Measurements from ENCODE around the gene MAGEA2B. TPM values are rescaled to one million over a fixed set of nuclear protein-coding genes. Genes with fewer than 3 reads are reported as not detected.
"Not testable (repeated sequence)": the region's sequence is repeated elsewhere in the genome, so short reads cannot be mapped to it uniquely, and the experiment has no call there.

The MAGEA2B gene
- total and polyA plus RNA-seq, 8 donors: not detected

DNA sequence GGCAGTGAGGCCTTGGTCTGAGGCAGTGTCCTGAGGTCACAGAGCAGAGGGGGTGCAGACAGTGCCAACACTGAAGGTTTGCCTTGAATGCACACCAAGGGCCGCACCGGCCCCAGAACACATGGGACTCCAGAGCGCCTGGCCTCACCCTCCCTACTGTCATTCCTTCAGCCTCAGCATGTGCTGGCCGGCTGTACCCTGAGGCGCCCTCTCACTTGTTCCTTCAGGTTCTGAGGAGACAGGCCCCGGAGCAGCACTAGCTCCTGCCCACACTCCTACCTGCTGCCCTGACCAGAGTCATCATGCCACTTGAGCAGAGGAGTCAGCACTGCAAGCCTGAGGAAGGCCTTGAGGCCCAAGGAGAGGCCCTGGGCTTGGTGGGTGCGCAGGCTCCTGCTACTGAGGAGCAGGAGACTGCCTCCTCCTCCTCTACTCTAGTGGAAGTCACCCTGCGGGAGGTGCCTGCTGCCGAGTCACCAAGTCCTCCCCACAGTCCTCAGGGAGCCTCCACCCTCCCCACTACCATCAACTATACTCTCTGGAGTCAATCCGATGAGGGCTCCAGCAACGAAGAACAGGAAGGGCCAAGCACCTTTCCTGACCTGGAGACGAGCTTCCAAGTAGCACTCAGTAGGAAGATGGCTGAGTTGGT is 21.6 kb downstream of the MAGEA2B start:
- TF ChIP-seq POLR2A (IDR thresholded peaks at IDR 0.05): no peak
- TF ChIP-seq, protein P1, sequence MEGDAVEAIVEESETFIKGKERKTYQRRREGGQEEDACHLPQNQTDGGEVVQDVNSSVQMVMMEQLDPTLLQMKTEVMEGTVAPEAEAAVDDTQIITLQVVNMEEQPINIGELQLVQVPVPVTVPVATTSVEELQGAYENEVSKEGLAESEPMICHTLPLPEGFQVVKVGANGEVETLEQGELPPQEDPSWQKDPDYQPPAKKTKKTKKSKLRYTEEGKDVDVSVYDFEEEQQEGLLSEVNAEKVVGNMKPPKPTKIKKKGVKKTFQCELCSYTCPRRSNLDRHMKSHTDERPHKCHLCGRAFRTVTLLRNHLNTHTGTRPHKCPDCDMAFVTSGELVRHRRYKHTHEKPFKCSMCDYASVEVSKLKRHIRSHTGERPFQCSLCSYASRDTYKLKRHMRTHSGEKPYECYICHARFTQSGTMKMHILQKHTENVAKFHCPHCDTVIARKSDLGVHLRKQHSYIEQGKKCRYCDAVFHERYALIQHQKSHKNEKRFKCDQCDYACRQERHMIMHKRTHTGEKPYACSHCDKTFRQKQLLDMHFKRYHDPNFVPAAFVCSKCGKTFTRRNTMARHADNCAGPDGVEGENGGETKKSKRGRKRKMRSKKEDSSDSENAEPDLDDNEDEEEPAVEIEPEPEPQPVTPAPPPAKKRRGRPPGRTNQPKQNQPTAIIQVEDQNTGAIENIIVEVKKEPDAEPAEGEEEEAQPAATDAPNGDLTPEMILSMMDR (IDR thresholded peaks at IDR 0.05): no peak
- no peak for TF ChIP-seq POLR2AphosphoS5 (IDR thresholded peaks at IDR 0.05)
- TF ChIP-seq EP300 (IDR thresholded peaks at IDR 0.05): no peak
- no peak for DNase-seq
- no peaks in the 10 kb centered on the region for H3K9me3 ChIP-seq

DNA sequence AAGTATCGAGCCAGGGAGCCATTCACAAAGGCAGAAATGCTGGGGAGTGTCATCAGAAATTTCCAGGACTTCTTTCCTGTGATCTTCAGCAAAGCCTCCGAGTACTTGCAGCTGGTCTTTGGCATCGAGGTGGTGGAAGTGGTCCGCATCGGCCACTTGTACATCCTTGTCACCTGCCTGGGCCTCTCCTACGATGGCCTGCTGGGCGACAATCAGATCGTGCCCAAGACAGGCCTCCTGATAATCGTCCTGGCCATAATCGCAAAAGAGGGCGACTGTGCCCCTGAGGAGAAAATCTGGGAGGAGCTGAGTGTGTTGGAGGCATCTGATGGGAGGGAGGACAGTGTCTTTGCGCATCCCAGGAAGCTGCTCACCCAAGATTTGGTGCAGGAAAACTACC is 22.1 kb downstream of the MAGEA2B start:
- H3K4me1 ChIP-seq; H3K4me3 ChIP-seq; H3K9me3 ChIP-seq; H3K27me3 ChIP-seq; intact Hi-C loops (cut with DNase I; ENCODE audit: low total_unique reads); H3K36me3 ChIP-seq; DNase-seq; H3K27ac ChIP-seq: not testable (repeated sequence)
- WGBS, 5 donors: 79 to 93% (median 87%) methylated on average over 9 to 12 of the region's 12 CpGs

More for the DNA sequence above, 21.6 kb downstream of the MAGEA2B start:
- 60 to 96% (median 91%) methylated on average over 1 to 12 of the region's 12 CpGs for WGBS, 5 donors
- Histone ChIP-seq H3K27ac (no peak overlapping the region), H3K36me3 (no peaks in the 10 kb centered on the region), H3K27me3 (no peaks in the 10 kb centered on the region), H3K4me1 (no peaks in the 10 kb centered on the region), H3K4me3 (no peak overlapping the region)
- intact Hi-C loops (cut with DNase I; ENCODE audit: low total_unique reads): no loop called here

DNA sequence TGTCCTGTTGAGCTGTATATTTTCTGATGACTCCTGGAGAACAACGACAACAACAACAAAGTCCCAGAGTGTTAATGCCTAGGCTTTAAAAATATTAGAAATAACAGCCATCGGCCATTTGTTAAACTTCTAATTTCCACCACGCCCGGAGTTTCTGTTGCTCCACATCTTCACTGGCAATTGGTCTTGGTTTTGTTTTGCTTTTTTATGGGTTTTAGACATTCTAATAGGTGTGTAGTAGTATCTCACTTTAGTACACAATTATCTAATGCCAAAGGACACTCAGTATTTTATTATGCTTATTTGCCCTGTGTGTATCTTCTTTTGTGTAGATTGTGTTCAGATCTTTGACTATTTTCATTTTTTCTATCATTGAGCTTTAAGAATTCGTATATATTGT is 24.1 kb downstream of the MAGEA2B start:
- no peaks in the 10 kb centered on the region for H3K9me3 ChIP-seq
- TF ChIP-seq POLR2AphosphoS5 (IDR thresholded peaks at IDR 0.05) (no peak), EP300 (IDR thresholded peaks at IDR 0.05) (no peak), POLR2A (IDR thresholded peaks at IDR 0.05) (no peak)
- TF ChIP-seq, protein P1 (IDR thresholded peaks at IDR 0.05): no peak
- no peaks in the 10 kb centered on the region for H3K4me1 ChIP-seq
- no peaks in the 10 kb centered on the region for H3K36me3 ChIP-seq
- H3K4me3 ChIP-seq: no peak overlapping the region
- H3K27me3 ChIP-seq: no peaks in the 10 kb centered on the region
- intact Hi-C loops (cut with DNase I; ENCODE audit: low total_unique reads): no loop called here
- WGBS, 5 donors: 76 to 90% (median 81%) methylated on average over 5 of the region's 5 CpGs
- no peak for DNase-seq
- H3K27ac ChIP-seq: no peak overlapping the region

DNA sequence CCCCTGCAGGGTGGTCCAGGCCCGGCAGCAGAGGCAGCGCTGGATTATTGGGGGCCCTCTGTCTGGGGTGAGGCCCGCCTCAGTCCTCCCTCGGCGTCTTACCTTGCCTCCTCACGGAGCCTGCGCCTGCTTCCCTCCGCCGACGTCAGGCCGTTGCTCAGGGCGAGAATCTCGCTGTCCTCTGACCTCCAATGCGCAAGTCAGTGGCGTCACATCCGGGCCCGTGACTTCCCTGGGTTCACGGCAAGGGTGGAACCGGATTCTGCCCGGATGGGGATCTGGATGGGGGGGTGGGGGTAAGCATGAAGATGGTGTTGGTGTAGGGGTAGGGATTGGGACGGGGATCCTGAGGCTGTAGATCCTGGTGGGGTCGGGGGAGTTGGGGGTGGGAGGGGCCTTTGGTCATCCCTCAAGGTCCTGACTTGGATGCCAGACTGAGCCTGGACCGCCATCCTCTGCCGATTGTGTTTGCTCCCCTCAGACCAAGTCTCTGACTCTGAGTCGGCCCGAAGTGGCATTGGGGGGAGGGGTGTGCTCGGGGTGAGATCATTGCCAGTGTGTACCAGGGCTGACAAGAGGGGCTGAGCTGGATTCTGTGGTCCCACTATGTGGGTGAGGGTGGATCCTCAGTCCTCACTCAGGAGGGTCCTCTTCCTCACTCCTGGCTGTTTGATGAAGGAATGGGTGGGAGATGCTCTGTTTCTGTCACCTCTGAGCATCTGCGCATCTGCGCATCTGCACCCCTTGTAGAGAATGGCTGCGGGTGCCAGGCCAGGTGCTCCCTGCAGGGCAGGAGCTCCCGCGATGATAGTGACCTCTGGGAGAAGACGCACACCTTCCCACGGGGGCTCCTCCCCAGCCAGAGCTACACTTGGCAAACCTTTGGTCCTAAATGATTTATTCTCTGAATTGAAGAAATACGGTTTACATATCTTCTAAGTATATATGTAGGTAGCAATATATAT is 39.5 kb downstream of the MAGEA2B start, which contains the start of gene MAGEA2:
MAGEA2 (minus strand) TSS at position 157 of the 965 bp plus-strand sequence. CDS start 2,479 bp downstream, outside the sequence.
- no CpG with 5 or more reads among the region's 35 CpGs for WGBS, 5 donors
- intact Hi-C loops (cut with DNase I; ENCODE audit: low total_unique reads); H3K4me1 ChIP-seq; H3K27ac ChIP-seq; H3K9me3 ChIP-seq; H3K27me3 ChIP-seq; H3K36me3 ChIP-seq; H3K4me3 ChIP-seq; DNase-seq: not testable (repeated sequence)

DNA sequence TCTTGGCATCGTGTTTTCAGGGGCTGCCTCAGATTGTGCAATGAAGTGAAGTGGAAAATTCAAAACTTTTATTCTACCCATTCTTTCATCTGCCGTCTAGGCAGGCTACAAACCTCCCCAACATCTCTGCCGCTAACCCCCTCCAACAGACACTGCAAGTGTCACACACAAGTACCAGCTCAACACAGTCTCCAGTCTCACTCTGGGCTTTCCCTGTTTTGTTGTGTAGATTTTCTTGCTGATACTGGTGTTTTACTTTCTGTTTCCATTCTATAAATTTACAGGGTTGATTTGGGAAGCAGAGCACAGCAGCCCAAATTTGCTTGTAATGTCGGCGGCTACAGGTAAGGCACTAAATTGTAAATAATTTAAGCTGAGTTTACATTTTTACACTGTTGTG is 40.4 kb downstream of the MAGEA2B start:
- intact Hi-C loops (cut with DNase I; ENCODE audit: low total_unique reads): not testable (repeated sequence)
- WGBS, 5 donors: no CpG with 5 or more reads among the region's 5 CpGs

DNA sequence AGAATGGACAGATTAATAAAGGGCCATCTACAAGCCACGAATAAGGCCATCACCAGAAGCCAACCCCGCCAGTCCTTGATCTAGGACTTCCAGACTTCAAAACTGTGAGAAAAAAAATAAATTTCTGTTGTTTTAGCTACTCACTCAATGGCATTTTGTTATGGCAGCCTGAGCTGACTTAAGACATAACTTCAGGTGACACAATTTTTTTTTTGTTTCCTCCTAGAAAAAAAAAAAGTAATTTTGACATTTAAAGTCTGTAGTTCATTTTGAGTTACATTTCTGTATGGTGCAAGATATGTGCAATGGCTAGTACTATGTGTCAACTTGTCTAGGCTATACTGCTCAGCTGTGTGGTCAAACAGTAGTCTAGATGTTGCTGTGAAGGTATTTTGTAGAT is 44.5 kb downstream of the MAGEA2B start, which contains the start of gene CSAG3:
CSAG3 (plus strand) TSS at position 301 of the 400 bp plus-strand sequence.
- H3K4me1 ChIP-seq; H3K27ac ChIP-seq; H3K27me3 ChIP-seq; H3K9me3 ChIP-seq; H3K4me3 ChIP-seq; intact Hi-C loops (cut with DNase I; ENCODE audit: low total_unique reads); DNase-seq; H3K36me3 ChIP-seq: not testable (repeated sequence)
- WGBS, 5 donors: no CpG with 5 or more reads among the region's 2 CpGs

More for the DNA sequence above, 40.4 kb downstream of the MAGEA2B start:
- not testable (repeated sequence) for DNase-seq, H3K27me3 ChIP-seq, H3K9me3 ChIP-seq, H3K4me3 ChIP-seq, H3K36me3 ChIP-seq, H3K4me1 ChIP-seq, H3K27ac ChIP-seq

DNA sequence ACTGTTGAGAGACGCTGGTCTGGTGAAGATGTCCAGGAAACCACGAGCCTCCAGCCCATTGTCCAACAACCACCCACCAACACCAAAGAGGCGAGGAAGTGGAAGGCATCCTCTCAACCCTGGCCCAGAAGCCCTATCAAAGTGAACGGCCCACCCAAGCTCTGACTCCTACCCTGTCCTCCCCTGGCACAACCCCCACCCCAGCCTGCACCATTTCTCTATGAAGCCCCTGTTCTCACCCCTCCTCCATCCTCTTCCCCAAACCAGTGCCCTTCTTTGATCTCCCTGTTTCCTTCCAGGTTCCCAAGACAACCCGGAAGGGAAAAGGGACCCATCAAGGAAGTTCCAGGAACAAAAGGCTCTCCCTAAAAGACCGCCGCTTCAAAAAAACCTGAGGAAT is 45.1 kb downstream of the MAGEA2B start:
- intact Hi-C loops (cut with DNase I; ENCODE audit: low total_unique reads): not testable (repeated sequence)

DNA sequence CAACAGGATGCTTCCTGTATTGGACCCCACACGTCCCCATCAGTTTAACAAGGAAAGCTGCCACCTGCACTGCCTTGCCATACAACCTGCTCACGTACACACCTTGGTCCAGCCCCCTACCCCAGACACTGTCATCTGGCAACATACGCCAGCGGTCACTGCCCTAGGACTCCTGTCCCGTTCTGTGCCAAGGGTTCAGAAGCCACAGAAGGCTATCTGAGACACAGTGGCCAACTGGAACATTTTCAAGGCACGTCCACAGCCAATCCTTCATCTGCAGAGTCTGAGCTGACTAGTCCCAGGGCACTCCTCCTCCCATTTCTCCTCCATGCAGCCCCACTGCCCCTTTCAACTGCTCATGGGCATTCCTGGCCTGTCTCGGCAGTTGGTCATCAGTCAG is 47.2 kb downstream of the MAGEA2B start:
- H3K9me3 ChIP-seq; H3K36me3 ChIP-seq; H3K4me3 ChIP-seq; DNase-seq; H3K27me3 ChIP-seq; H3K27ac ChIP-seq; H3K4me1 ChIP-seq; intact Hi-C loops (cut with DNase I; ENCODE audit: low total_unique reads): not testable (repeated sequence)
- 82 to 97% (median 86%) methylated on average over 2 to 3 of the region's 7 CpGs; no CpG with 5 or more reads in 2 of the 5 donors for WGBS, 5 donors

More for the DNA sequence above, 45.1 kb downstream of the MAGEA2B start:
- DNase-seq, H3K27ac ChIP-seq, H3K27me3 ChIP-seq, H3K36me3 ChIP-seq, H3K9me3 ChIP-seq, H3K4me3 ChIP-seq, H3K4me1 ChIP-seq: not testable (repeated sequence)
- WGBS, 5 donors: 46 to 100% (median 60%) methylated on average over 1 to 4 of the region's 7 CpGs

DNA sequence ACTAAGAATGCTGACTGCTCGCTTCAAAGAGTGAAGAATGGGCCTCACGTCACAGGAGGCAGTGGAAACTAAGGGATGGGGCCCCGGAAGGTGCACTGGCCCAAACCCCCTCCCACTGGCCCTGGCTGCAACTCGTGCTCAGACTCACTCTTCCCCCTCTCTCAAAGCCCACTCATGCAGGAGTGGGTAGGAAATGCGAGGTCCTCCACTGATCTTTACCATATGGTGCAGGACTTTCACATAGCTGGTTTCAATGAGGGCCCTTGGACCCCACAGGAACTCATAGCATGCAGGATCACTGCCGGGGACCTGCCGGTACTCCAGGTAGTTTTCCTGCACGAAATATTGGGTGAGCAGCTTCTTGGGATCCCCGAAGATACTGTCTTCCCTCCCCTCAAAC is 52.1 kb downstream of the MAGEA2B start:
- DNase-seq; H3K27me3 ChIP-seq; H3K4me1 ChIP-seq; H3K9me3 ChIP-seq; intact Hi-C loops (cut with DNase I; ENCODE audit: low total_unique reads); H3K4me3 ChIP-seq; H3K36me3 ChIP-seq; H3K27ac ChIP-seq: not testable (repeated sequence)
- 60 to 78% (median 66%) methylated on average over 1 to 9 of the region's 9 CpGs for WGBS, 5 donors

Data from stomach (tissue), 9 donors.